DMS153 (cell line): ENCODE data around the gene DUSP14.
A peak's percentile ranks its signal among the peaks of the same experiment; 100 is the strongest.

Source experiments
- DNase-seq: peaks from one replicate; lab custom pipeline; 2025; lab: John Stamatoyannopoulos, UW

DUSP14 gene

DNA sequence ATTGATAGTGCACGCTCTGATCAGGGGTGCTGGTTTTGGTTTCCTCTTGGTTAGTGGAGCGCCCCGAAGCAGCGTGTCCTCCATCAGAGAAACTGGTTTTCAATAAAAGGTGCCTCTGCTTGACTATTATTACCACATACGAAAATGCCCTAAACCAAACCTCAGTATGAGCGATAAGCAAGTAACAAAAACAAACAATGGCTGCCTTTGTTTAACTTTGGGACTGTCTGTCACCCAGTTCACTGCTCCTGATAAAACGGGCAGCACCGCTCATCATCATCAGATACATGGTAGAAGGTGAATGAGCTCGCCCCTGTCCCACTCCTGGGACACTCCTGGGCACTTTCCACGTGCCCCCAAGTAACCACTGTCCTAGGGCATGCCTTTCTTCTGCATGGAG lies 24.0 kb downstream of the DUSP14 start:
- DNase-seq: no peak

GRCh38 chr17:37516127-37516571 lies 26.5 kb downstream of the DUSP14 start:
- DNase-seq: no peak

GRCh38 chr17:37517881-37518280 lies 28.2 kb downstream of the DUSP14 start:
- DNase-seq: no peak

DNA sequence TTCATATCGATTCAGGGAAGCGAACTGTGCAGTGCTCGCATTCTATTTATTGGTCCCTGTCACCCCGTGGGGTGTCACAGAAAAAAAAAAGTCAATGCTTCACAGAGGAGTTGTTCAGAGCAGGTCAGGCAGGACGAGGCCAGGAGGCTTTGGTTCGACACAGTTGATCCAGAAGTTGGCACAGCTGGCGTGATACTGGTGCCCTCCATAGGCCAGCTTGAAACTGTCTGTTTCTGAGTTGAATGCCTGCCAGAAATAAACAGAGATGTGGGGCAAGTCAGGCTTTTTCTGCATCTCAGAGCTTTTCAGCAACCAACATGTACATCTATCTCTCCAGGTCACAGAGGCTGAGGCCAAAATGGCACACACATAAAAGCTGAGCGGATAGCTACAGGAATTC lies 29.1 kb downstream of the DUSP14 start:
- DNase-seq: no peak

DNA sequence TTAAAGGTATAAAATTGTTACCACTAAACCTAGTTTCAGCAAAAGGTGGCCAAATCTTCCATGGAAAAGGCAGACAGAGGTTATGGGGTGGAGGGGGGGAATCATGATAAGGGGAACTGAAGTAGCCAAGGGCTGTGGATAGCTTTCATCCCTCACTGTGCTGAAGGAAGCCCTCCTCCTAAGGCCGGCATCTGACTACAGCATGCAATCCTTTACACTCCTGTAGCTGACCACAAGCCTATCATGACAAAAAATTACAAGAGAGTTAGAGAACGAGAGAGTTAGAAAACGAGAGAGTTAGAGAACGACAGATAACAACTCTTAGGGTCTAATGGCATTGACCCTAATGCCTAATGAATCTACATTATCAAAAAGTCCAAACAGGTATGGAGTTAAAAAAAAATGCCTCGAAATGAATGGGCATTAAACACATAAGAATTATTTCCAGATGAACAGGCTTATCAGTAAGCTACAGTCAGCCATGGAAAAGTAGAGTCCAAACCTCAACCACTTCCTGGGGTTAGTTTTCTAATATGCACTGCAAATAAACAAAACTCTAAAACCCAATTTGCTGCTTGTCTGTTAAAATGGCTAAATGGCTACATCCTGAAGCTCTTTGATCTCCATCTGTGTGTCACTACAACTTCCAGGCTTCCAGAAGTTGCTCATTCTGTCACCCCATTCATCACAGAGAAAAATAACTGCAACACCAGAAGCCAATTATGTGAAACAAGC lies 29.7 kb downstream of the DUSP14 start:
- DNase-seq: no peak

DNA sequence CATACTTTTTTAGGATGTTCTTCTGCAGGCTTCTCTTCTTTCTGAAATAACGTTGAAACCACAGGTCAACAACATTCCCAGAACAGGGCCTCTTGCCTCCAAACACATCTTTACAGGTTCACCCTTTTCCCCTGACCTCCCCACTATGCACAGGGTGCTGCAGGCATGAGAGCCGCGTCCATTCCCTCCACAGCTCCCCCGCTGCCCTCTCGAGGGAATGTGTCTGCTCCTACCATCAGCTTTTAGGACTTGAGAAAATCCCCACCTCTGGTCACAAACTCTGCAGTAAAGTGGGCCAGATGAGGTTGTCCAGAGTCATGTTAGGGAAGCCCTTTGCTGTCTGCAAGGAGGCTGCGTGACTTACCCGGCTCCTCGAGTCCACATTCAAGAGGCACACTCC lies 30.5 kb downstream of the DUSP14 start:
- no peak for DNase-seq

- DNase-seq: no peak
Observed at GRCh38 chr17:37521821-37522220, 32.1 kb downstream of the DUSP14 start.

DNA sequence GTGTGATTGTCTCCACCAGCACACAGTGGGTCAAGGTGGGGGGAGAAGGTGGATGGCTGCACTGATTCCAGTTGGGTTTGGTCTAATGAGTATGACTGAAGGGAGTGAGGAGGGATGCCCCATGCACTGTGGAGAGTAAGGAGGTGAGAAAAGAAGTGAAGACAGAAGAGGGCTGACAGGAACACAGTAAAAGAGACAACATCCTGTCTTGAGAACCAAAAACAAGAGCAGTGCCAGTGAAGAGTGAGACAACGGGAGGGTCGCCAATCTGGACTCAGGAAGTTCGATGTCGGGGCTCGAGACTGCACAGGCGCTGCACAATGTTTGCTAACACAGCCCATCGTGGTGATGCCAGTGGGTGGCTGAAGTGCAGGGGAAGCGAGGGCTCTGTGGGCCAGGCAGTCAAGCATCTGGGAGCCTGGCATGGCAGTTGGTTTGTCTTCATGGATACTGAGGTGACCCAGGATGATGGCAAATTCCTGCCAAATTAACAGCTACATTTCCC lies 34.1 kb downstream of the DUSP14 start:
- no peak for DNase-seq

GRCh38 chr17:37527249-37527851 lies 37.7 kb downstream of the DUSP14 start:
- DNase-seq: peak; percentile 3

DNA sequence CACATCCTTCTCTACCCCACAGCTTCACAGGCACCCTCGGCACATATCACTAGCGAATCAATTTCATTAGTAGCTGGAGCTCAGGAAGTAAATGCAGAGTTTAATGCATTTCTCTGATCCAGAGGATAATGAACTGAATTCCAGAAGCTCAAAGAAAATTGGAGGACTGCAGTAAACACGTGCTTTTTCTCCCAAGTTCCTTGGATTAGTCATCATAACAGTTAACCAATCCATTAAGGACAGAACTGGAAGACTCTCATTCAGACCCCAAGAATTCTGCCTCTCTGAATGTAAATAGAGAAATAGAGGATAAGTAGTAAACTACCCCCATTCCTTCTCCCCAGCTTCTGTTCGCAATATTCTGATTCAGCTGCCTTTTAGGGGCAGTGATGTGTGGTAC lies 40.7 kb downstream of the DUSP14 start:
- DNase-seq: no peak

- DNase-seq: no peak
Observed at GRCh38 chr17:37532756-37533155, 43.1 kb downstream of the DUSP14 start.

- no peak for DNase-seq
Observed at GRCh38 chr17:37535906-37536305, 46.2 kb downstream of the DUSP14 start.

- DNase-seq: no peak
Observed at GRCh38 chr17:37538981-37539659, 49.4 kb downstream of the DUSP14 start.

GRCh38 chr17:37541880-37542660 lies 52.4 kb downstream of the DUSP14 start:
- DNase-seq: no peak

- no peak for DNase-seq
Observed at GRCh38 chr17:37543637-37544052, 54.0 kb downstream of the DUSP14 start.

DNA sequence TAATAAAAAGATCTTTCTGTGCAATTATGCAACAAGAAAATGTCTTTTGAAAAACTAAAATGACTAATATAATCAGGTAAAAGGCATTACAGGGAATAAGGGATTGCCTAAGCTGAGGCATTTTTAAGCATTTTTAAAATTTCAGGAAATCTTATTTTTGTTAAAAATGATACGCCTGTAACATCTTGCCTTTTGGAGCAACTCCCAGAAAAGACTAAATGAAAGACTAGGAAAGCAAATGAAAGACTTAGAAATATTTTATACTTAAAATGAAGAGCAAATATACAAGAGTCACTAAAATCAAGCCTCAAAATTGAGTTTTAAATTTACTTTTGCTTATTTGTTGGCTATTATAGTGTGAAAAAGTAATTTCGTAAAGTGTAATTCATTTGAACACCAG lies 55.8 kb downstream of the DUSP14 start:
- DNase-seq: no peak

GRCh38 chr17:37546302-37546701 lies 56.6 kb downstream of the DUSP14 start:
- no peak for DNase-seq

- no peak for DNase-seq
Observed at GRCh38 chr17:37547986-37548385, 58.3 kb downstream of the DUSP14 start.

DNA sequence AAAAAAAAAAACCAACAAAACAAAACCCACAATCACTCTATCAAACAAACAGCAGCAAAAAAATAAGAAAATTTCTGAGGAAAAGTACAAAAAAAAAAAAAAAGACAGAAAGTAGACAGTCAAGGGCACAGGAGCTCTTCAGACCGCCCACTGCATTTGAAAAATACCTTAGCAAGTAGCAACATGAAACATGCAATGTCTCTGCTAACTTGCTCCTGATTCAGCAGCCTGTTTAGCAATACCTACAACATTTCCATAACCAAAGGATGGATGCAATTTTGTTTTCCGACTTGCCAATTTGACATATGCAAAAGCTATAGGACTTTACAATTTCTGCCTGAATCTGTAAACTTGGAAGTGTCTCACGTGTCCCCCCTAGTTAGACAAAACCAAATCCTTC lies 62.1 kb downstream of the DUSP14 start:
- DNase-seq: no peak

GRCh38 chr17:37553401-37553966 lies 63.8 kb downstream of the DUSP14 start:
- DNase-seq: no peak

- DNase-seq: no peak
Observed at GRCh38 chr17:37555386-37555785, 65.7 kb downstream of the DUSP14 start.

GRCh38 chr17:37557482-37557881 lies 67.8 kb downstream of the DUSP14 start:
- DNase-seq: no peak
